ENCODE results near the gene L3MBTL4. TPM values are rescaled to one million over a fixed set of nuclear protein-coding genes. Genes with fewer than 3 reads are reported as not detected.

The L3MBTL4 gene
- total and polyA plus RNA-seq, 4 donors: 2.3 to 15.0 (median 5.0) TPM

- Histone ChIP-seq H3K4me1 (ENCODE audit: control insufficient read depth in 4 of 4, insufficient read depth in 4 of 4, low read length in 3 of 4) (peaks cover 0 to 9% (median 2%) of the 10 kb centered on the region in 4 donors), H3K4me3 (ENCODE audit: low read depth in 1 of 3, low read length in 3 of 3) (no peak overlapping the region), H3K9me3 (ENCODE audit: control insufficient read depth in 4 of 4, low read length in 3 of 4) (peaks cover 0 to 6% (median 2%) of the 10 kb centered on the region in 4 donors), H3K36me3 (ENCODE audit: control insufficient read depth in 4 of 4, insufficient read depth in 3 of 4, low read depth in 1 of 4, low read length in 3 of 4) (peaks cover 0 to 2% (median 0%) of the 10 kb centered on the region in 4 donors), H3K9ac (ENCODE audit: low read depth in 1 of 2, low read length in 2 of 2) (no peak overlapping the region), H3K27me3 (ENCODE audit: control insufficient read depth in 4 of 4, insufficient read depth in 4 of 4, low read length in 3 of 4) (no peaks in the 10 kb centered on the region), H3K27ac (ENCODE audit: low read depth in 1 of 2, low read length in 2 of 2) (no peak overlapping the region)
- WGBS: 93% methylated on average over 2 of the region's 2 CpGs
- DNase-seq (ENCODE audit: low spot score): no peak
- TF ChIP-seq SP1 (IDR thresholded peaks at IDR 0.05): no peak
- no peak for TF ChIP-seq HNF4A (conservative IDR thresholded peaks at IDR 0.05)
- TF ChIP-seq JUND (IDR thresholded peaks at IDR 0.05): no peak
- no peak for TF ChIP-seq CTCF (IDR thresholded peaks at IDR 0.05; ENCODE audit: low read depth, low read length, missing input control)
- TF ChIP-seq ZBTB33 (IDR thresholded peaks at IDR 0.05): no peak
- no peak for TF ChIP-seq FOXA1 (IDR thresholded peaks at IDR 0.05)
Observed at GRCh38 chr18:6326566-6326965, 88.1 kb downstream of the L3MBTL4 start.

- no peak for DNase-seq (ENCODE audit: low spot score)
- peaks cover 0 to 2% (median 0%) of the 10 kb centered on the region in 4 donors for H3K36me3 ChIP-seq (ENCODE audit: control insufficient read depth in 4 of 4, insufficient read depth in 3 of 4, low read depth in 1 of 4, low read length in 3 of 4)
- H3K27me3 ChIP-seq (ENCODE audit: control insufficient read depth in 4 of 4, insufficient read depth in 4 of 4, low read length in 3 of 4): no peaks in the 10 kb centered on the region
- no peak overlapping the region for H3K27ac ChIP-seq (ENCODE audit: low read depth in 1 of 2, low read length in 2 of 2)
- TF ChIP-seq HNF4A (conservative IDR thresholded peaks at IDR 0.05): peak; percentile 9 to 30
- no peak for TF ChIP-seq REST (IDR thresholded peaks at IDR 0.05)
- 64% methylated on average over 1 of the region's 1 CpG for WGBS
- peaks cover 0 to 6% (median 2%) of the 10 kb centered on the region in 4 donors for H3K4me1 ChIP-seq (ENCODE audit: control insufficient read depth in 4 of 4, insufficient read depth in 4 of 4, low read length in 3 of 4)
- no peak overlapping the region for H3K4me3 ChIP-seq (ENCODE audit: low read depth in 1 of 3, low read length in 3 of 3)
- no peak overlapping the region for H3K9ac ChIP-seq (ENCODE audit: low read depth in 1 of 2, low read length in 2 of 2)
- H3K9me3 ChIP-seq (ENCODE audit: control insufficient read depth in 4 of 4, low read length in 3 of 4): peaks cover 0 to 6% (median 2%) of the 10 kb centered on the region in 4 donors
Observed at GRCh38 chr18:6323319-6323889, 91.3 kb downstream of the L3MBTL4 start.

Measured in liver (tissue), 9 donors.